H1 (cell line): ENCODE results near the gene WDFY1. TPM values are rescaled to one million over a fixed set of nuclear protein-coding genes. Genes with fewer than 3 reads are reported as not detected.

Source experiments
- CBX5 ChIP-seq: fragments of 300-800, 300-1000 bp; sonication (generic); IDR thresholded peaks from 2 replicates; pipeline ENCODE4 v1.7.1; 2016; ENCODE audit warnings: antibody characterized with exemption, low read length, low read depth
- polyA plus RNA-seq, 7 experiments: library from polyadenylated mRNA; depleted of rRNA in 3 of 7; stranded (reverse) in 5 of 7; unstranded in 2 of 7; fragments of >200 nt in 5 of 7; fragments of 200-250 nt in 2 of 7; gene quantifications; 1 replicate in 5 of 7; 2 replicates in 1 of 7; 4 replicates in 1 of 7; pipeline versions ENCODE4 v1.2.1 to v1.2.3, GENCODE V29; 2011 to 2013; ENCODE audit warnings: missing spikeins in 2 of 7, mixed read lengths in 2 of 7
- total RNA-seq: library from RNA; stranded (reverse); fragmentation: NEBNext Ultra II Directional; extraction: Animal tissue kit (Norgen Biotek cat#: 25700); gene quantifications from 2 replicates; pipeline ENCODE4 v1.2.1, GENCODE V29; 2021
- TF ChIP-seq, protein P1 (sequence below): IDR thresholded peaks from 2 replicates; pipeline ENCODE4 v1.6.1; 2012; ENCODE audit warnings: low read length, inconsistent platforms

Gene WDFY1
- total and polyA plus RNA-seq, 2 of the 8 experiments (the other 6 are each of a cell fraction or from before 2014, with no cell fraction given): 68.4 to 94.7 TPM

DNA sequence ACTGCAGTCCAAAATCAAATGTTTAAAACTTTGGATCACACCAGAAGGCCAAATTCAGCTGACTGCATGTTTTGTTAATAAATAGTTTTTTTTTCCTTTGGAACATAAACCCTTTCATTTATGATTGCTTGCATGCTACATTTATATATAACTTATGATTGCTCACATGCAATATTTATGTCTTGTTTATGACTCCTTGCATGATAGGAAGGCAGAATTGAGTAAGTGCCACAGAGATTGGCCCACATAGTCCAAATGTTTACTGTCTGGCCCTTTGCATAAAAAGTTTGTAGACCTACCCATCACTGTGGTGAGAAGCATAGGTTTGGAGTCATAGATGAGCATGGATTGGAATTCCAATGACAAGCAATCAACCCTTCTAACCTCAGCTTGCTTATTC is 30.8 kb downstream of the WDFY1 start (continued):
- TF ChIP-seq, protein P1, sequence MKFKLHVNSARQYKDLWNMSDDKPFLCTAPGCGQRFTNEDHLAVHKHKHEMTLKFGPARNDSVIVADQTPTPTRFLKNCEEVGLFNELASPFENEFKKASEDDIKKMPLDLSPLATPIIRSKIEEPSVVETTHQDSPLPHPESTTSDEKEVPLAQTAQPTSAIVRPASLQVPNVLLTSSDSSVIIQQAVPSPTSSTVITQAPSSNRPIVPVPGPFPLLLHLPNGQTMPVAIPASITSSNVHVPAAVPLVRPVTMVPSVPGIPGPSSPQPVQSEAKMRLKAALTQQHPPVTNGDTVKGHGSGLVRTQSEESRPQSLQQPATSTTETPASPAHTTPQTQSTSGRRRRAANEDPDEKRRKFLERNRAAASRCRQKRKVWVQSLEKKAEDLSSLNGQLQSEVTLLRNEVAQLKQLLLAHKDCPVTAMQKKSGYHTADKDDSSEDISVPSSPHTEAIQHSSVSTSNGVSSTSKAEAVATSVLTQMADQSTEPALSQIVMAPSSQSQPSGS: no peak
- TF ChIP-seq CBX5: no peak
- TF ChIP-seq, all 59 proteins: peak for 0
